Measurements from ENCODE around the gene VAMP4.

VAMP4 gene

GRCh38 chr1:171741872-171742576 lies at the start of gene VAMP4:
TSS of gene VAMP4 (minus strand) at chr1:171742065. CDS start at chr1:171738414, 3,651 bp downstream.
- Histone ChIP-seq H3K4me1 (peaks cover 7% of the 10 kb centered on the region), H3K36me3 (ENCODE audit: control insufficient read depth, insufficient read depth, low read length) (no peaks in the 10 kb centered on the region), H3K9ac (peak within 1 kb of the TSS; percentile 80), H3K4me3 (ENCODE audit: low read depth, low read length) (peak within 1 kb of the TSS; percentile 98), H3K9me3 (ENCODE audit: control insufficient read depth, low read length) (no peaks in the 10 kb centered on the region), H2AFZ (peak within 1 kb of the TSS; percentile 97), H3K4me2 (ENCODE audit: low read length) (peak within 1 kb of the TSS; percentile 95), H3K27ac (peak within 1 kb of the TSS; percentile 98), H3K27me3 (ENCODE audit: control insufficient read depth, insufficient read depth, low read length) (no peaks in the 10 kb centered on the region), H3K79me2 (peaks cover 2% of the 10 kb centered on the region)
- no peak for TF ChIP-seq CTCF (IDR thresholded peaks at IDR 0.05)

- Histone ChIP-seq H2AFZ (no peak overlapping the region), H3K9ac (no peak overlapping the region), H3K27me3 (ENCODE audit: control insufficient read depth, insufficient read depth, low read length) (no peaks in the 10 kb centered on the region), H3K27ac (no peak overlapping the region), H3K4me1 (peaks cover 4% of the 10 kb centered on the region), H3K4me2 (ENCODE audit: low read length) (no peak overlapping the region), H3K9me3 (ENCODE audit: control insufficient read depth, low read length) (no peaks in the 10 kb centered on the region), H3K79me2 (no peaks in the 10 kb centered on the region), H3K4me3 (ENCODE audit: low read depth, low read length) (no peak overlapping the region), H3K36me3 (ENCODE audit: control insufficient read depth, insufficient read depth, low read length) (no peaks in the 10 kb centered on the region)
- no peak for TF ChIP-seq CTCF (IDR thresholded peaks at IDR 0.05)
Measured at GRCh38 chr1:171790318-171790717, 48.5 kb upstream of the VAMP4 start.

GRCh38 chr1:171788696-171789095 lies 46.8 kb upstream of the VAMP4 start:
- Histone ChIP-seq H3K4me3 (ENCODE audit: low read depth, low read length) (no peak overlapping the region), H2AFZ (no peak overlapping the region), H3K9me3 (ENCODE audit: control insufficient read depth, low read length) (no peaks in the 10 kb centered on the region), H3K27ac (no peak overlapping the region), H3K9ac (no peak overlapping the region), H3K4me2 (ENCODE audit: low read length) (peak overlapping the region; percentile 39), H3K4me1 (peaks cover 4% of the 10 kb centered on the region), H3K79me2 (no peaks in the 10 kb centered on the region), H3K36me3 (ENCODE audit: control insufficient read depth, insufficient read depth, low read length) (no peaks in the 10 kb centered on the region), H3K27me3 (ENCODE audit: control insufficient read depth, insufficient read depth, low read length) (no peaks in the 10 kb centered on the region)
- no peak for TF ChIP-seq CTCF (IDR thresholded peaks at IDR 0.05)

- H3K9me3 ChIP-seq (ENCODE audit: control insufficient read depth, low read length): no peaks in the 10 kb centered on the region
- H3K9ac ChIP-seq: no peak overlapping the region
- H3K4me3 ChIP-seq (ENCODE audit: low read depth, low read length): no peak overlapping the region
- no peak overlapping the region for H2AFZ ChIP-seq
- TF ChIP-seq CTCF (IDR thresholded peaks at IDR 0.05): no peak
- no peaks in the 10 kb centered on the region for H3K27me3 ChIP-seq (ENCODE audit: control insufficient read depth, insufficient read depth, low read length)
- no peaks in the 10 kb centered on the region for H3K36me3 ChIP-seq (ENCODE audit: control insufficient read depth, insufficient read depth, low read length)
- H3K4me2 ChIP-seq (ENCODE audit: low read length): no peak overlapping the region
- no peak overlapping the region for H3K27ac ChIP-seq
- H3K79me2 ChIP-seq: no peaks in the 10 kb centered on the region
- peaks cover 4% of the 10 kb centered on the region for H3K4me1 ChIP-seq
Measured at GRCh38 chr1:171787686-171788480, 46.0 kb upstream of the VAMP4 start.

All from parathyroid adenoma (tissue), 2 donors.